Natural killer cell (primary cell): ENCODE results near the gene VGLL4. TPM values are rescaled to one million over a fixed set of nuclear protein-coding genes. Genes with fewer than 3 reads are reported as not detected.

Experiments used
- ATAC-seq, 3 donors: fragments of 150-1000 bp in 2 of 3; fragments of 200-7000 bp in 1 of 3; cut with Tn5 transposase; 1 replicate in 1 of 3; 2 replicates in 2 of 3; pipeline ENCODE4 v1.10.0; 2021; ENCODE audit warnings: mild to moderate bottlenecking in 2 of 3, moderate library complexity in 2 of 3
- DNase-seq, 2 donors: peaks; one replicate each; pipeline versions ENCODE4 v3.0.0 to v3.0.0-alpha.2; 2013 to 2021; ENCODE audit warnings: mixed read lengths in 1 of 2
- H3K27ac ChIP-seq: one replicate; pipeline ENCODE4 v1.5.1; 2013; ENCODE audit warnings: mild to moderate bottlenecking, low read length
- H3K27me3 ChIP-seq: one replicate; pipeline ENCODE4 v1.6.1; 2013; ENCODE audit warnings: low read length; ENCODE audit not compliant: control insufficient read depth, insufficient read depth
- H3K36me3 ChIP-seq: one replicate; pipeline ENCODE4 v1.6.1; 2013; ENCODE audit warnings: low read length; ENCODE audit not compliant: control insufficient read depth, insufficient read depth
- H3K4me1 ChIP-seq: one replicate; pipeline ENCODE4 v1.6.1; 2013; ENCODE audit warnings: low read length; ENCODE audit not compliant: control insufficient read depth, insufficient read depth
- H3K4me3 ChIP-seq: one replicate; pipeline ENCODE4 v1.5.1; 2013; ENCODE audit warnings: low read length
- H3K9me3 ChIP-seq: one replicate; pipeline ENCODE4 v1.6.1; 2013; ENCODE audit warnings: low read length; ENCODE audit not compliant: control insufficient read depth, insufficient read depth
- H3K27ac Mint-ChIP-seq, 2 donors: one replicate each; pipeline ENCODE4 v1.8.0; 2022; ENCODE audit warnings: mild to moderate bottlenecking in 2 of 2, mixed read lengths in 2 of 2, moderate library complexity in 1 of 2
- H3K27me3 Mint-ChIP-seq, 2 donors: one replicate each; pipeline ENCODE4 v1.8.0; 2022; ENCODE audit warnings: low read depth in 2 of 2, mixed read lengths in 2 of 2
- H3K36me3 Mint-ChIP-seq: one replicate; pipeline ENCODE4 v1.8.0; 2022; ENCODE audit warnings: mixed read lengths
- H3K4me1 Mint-ChIP-seq, 2 donors: one replicate each; pipeline ENCODE4 v1.8.0; 2022; ENCODE audit warnings: mixed read lengths in 2 of 2
- H3K4me3 Mint-ChIP-seq: one replicate; pipeline ENCODE4 v1.8.0; 2022; ENCODE audit warnings: mild to moderate bottlenecking, moderate library complexity, mixed read lengths
- H3K9me3 Mint-ChIP-seq, 2 donors: one replicate each; pipeline ENCODE4 v1.8.0; 2022; ENCODE audit warnings: mixed read lengths in 2 of 2
- WGBS: methylation state at CpG from one replicate; pipeline ENCODE4 v1.1.7; 2013; ENCODE audit warnings: missing lambda C conversion rate; ENCODE audit not compliant: insufficient coverage; 5-methylcytosine and 5-hydroxymethylcytosine counted together
- intact Hi-C: fragments of 100-400 bp; cut with micrococcal nuclease; formaldehyde crosslinking; loops from one replicate; pipeline ENCODE4 v1.14.2; 2022
- total RNA-seq, 4 donors: library from RNA; stranded (reverse); fragments of 120-200 nt in 1 of 4; gene quantifications; one replicate each; pipeline versions ENCODE4 v1.2.3 to v1.2.4, GENCODE V29; 2013 to 2022
- TF ChIP-seq, protein P1 (sequence below): fragments of 200-600 bp; IDR thresholded peaks from one replicate; pipeline ENCODE4 v1.8.0; 2022; ENCODE audit warnings: antibody characterized with exemption

VGLL4 gene
- total RNA-seq, 3 donors from 2014 or later (not counting 1 experiment from before 2014, with no cell fraction given), result 29.5 to 42.8 (median 34.6) TPM

DNA sequence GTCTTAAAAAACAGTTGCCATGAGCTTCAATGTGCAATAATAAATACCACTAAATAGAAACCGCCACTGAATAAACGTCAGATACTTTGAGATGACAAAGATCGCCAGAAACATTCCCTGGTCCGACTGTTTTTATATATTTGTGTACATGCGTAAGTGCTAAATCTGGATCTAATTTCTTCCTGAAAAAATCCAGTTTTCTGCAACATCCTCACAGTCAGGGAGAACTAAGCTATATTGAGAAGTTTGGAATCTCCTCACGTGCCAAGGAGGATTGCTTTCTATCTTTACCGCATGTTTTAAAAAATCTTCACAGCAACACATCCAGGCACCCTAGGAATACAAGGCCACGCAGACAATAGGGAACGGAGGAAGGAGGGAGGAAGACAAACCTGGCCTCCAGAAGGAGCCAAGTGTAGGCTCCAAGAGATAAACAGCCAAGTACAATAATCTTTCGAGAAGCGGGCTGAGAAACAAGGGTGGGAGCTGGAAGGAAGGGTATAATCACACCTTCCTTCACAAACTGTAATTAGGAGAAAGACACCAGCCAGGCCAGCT is 5.7 kb downstream of the VGLL4 start:
- peak overlapping the region; percentile 62 to 98 for H3K27ac Mint-ChIP-seq
- no peaks in the 10 kb centered on the region for H3K9me3 ChIP-seq
- no peaks in the 10 kb centered on the region for H3K9me3 Mint-ChIP-seq
- H3K4me3 ChIP-seq, result no peak overlapping the region
- H3K4me1 Mint-ChIP-seq, result peaks cover 88 to 98% of the 10 kb centered on the region in 2 donors
- intact Hi-C loops, result no loop called here
- H3K4me3 Mint-ChIP-seq, result no peak overlapping the region
- 88% methylated on average over 9 of the region's 11 CpGs for WGBS
- ATAC-seq (no peak), DNase-seq (no peak)
- H3K27ac ChIP-seq, result no peak overlapping the region
- H3K36me3 ChIP-seq, result no peaks in the 10 kb centered on the region
- no peaks in the 10 kb centered on the region for H3K27me3 Mint-ChIP-seq
- no peaks in the 10 kb centered on the region for H3K36me3 Mint-ChIP-seq
- TF ChIP-seq, protein P1, sequence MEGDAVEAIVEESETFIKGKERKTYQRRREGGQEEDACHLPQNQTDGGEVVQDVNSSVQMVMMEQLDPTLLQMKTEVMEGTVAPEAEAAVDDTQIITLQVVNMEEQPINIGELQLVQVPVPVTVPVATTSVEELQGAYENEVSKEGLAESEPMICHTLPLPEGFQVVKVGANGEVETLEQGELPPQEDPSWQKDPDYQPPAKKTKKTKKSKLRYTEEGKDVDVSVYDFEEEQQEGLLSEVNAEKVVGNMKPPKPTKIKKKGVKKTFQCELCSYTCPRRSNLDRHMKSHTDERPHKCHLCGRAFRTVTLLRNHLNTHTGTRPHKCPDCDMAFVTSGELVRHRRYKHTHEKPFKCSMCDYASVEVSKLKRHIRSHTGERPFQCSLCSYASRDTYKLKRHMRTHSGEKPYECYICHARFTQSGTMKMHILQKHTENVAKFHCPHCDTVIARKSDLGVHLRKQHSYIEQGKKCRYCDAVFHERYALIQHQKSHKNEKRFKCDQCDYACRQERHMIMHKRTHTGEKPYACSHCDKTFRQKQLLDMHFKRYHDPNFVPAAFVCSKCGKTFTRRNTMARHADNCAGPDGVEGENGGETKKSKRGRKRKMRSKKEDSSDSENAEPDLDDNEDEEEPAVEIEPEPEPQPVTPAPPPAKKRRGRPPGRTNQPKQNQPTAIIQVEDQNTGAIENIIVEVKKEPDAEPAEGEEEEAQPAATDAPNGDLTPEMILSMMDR, result no peak
- H3K4me1 ChIP-seq, result peaks cover 33% of the 10 kb centered on the region
- no peaks in the 10 kb centered on the region for H3K27me3 ChIP-seq

DNA sequence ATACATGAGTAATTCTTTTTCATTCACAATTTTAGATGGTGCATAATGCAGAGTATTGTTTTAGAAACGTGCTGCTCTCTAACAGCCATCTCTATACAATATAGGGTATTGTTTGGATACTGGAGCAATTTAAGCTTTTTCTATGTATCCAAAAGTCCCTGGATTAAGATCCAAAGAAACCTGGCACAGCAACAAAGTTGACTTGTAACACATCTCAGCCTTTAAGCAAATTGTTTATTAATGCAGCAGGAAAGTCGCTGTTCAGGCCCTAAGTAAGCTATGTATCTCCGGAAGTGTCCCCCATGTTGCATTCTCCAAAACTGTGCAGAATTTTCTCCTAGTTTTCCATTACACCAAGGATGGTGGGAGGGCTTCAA is 7.3 kb downstream of the VGLL4 start:
- H3K27ac ChIP-seq, result no peak overlapping the region
- H3K9me3 ChIP-seq, result no peaks in the 10 kb centered on the region
- no peak overlapping the region for H3K4me3 Mint-ChIP-seq
- WGBS, result 92% methylated on average over 2 of the region's 3 CpGs
- H3K9me3 Mint-ChIP-seq, result no peaks in the 10 kb centered on the region
- no peaks in the 10 kb centered on the region for H3K27me3 ChIP-seq
- intact Hi-C loops, result no loop called here
- H3K4me3 ChIP-seq, result no peak overlapping the region
- ATAC-seq (no peak), DNase-seq (no peak)
- no peaks in the 10 kb centered on the region for H3K36me3 Mint-ChIP-seq
- peaks cover 33% of the 10 kb centered on the region for H3K4me1 ChIP-seq
- peaks cover 88 to 95% of the 10 kb centered on the region in 2 donors for H3K4me1 Mint-ChIP-seq
- peak overlapping the region in 1 of 2 donors; percentile 62 for H3K27ac Mint-ChIP-seq
- H3K36me3 ChIP-seq, result no peaks in the 10 kb centered on the region
- TF ChIP-seq, protein P1, result no peak
- no peaks in the 10 kb centered on the region for H3K27me3 Mint-ChIP-seq

DNA sequence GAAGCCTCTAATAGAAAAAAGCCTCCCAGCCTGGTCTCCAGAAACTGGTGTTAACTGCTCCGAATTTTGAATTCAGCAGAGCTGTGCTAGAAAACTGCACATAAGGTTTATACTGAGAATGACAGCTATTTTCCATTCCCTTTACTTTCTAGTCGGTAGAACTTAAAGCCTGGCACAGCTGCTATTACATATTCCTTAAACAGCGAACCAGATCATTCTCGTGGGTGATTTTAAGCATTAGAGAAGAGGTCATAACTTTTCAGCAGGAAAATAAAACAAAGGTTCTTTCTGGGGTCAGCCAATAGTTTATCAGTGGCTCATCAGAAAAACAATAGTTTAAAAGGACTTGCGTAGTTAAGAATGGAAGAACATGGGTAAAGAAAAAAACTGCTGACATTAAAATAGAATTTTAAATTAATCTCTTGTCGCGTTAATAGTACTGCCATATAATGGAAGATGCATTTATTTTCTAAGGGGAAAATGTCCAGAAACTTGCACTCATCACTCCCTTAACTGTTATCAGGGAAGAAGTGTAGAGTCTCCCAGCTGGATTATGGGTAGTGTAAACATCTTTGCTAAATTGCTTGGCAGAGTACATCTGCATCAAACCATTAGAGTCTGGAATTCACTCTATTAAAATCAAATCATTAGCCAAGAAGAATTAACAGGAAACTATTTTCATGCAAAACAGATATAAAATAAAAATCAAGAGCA is 7.9 kb downstream of the VGLL4 start:
- no peak overlapping the region for H3K27ac Mint-ChIP-seq
- intact Hi-C loops, result no loop called here
- ATAC-seq, result no peak
- H3K9me3 ChIP-seq, result no peaks in the 10 kb centered on the region
- H3K4me3 ChIP-seq, result no peak overlapping the region
- no peaks in the 10 kb centered on the region for H3K36me3 Mint-ChIP-seq
- DNase-seq, result no peak
- peaks cover 90 to 97% of the 10 kb centered on the region in 2 donors for H3K4me1 Mint-ChIP-seq
- H3K27me3 ChIP-seq, result no peaks in the 10 kb centered on the region
- H3K9me3 Mint-ChIP-seq, result no peaks in the 10 kb centered on the region
- no peaks in the 10 kb centered on the region for H3K27me3 Mint-ChIP-seq
- H3K4me1 ChIP-seq, result peaks cover 32% of the 10 kb centered on the region
- 90% methylated on average over 5 of the region's 7 CpGs for WGBS
- H3K36me3 ChIP-seq, result no peaks in the 10 kb centered on the region
- TF ChIP-seq, protein P1, result no peak
- no peak overlapping the region for H3K27ac ChIP-seq
- no peak overlapping the region for H3K4me3 Mint-ChIP-seq
